Rectal smooth muscle tissue (tissue), 1 donor: ENCODE results near the gene TARS3.
"Not testable (repeated sequence)": the region's sequence is repeated elsewhere in the genome, so short reads cannot be mapped to it uniquely, and the experiment has no call there.

ENCODE experiments used
- H3K27ac ChIP-seq: one replicate; pipeline ENCODE4 v1.7.0; 2013; ENCODE audit warnings: low read depth, low read length, inconsistent platforms
- H3K27me3 ChIP-seq: one replicate; pipeline ENCODE4 v1.7.0; 2013; ENCODE audit warnings: low read length; ENCODE audit not compliant: control insufficient read depth, insufficient read depth
- H3K36me3 ChIP-seq: one replicate; pipeline ENCODE4 v1.7.0; 2013; ENCODE audit warnings: low read length; ENCODE audit not compliant: control insufficient read depth, insufficient read depth
- H3K4me1 ChIP-seq: one replicate; pipeline ENCODE4 v1.7.0; 2013; ENCODE audit warnings: low read length; ENCODE audit not compliant: control insufficient read depth, insufficient read depth
- H3K4me3 ChIP-seq: one replicate; pipeline ENCODE4 v1.7.0; 2013; ENCODE audit warnings: low read length
- H3K9ac ChIP-seq: one replicate; pipeline ENCODE4 v1.7.0; 2013; ENCODE audit warnings: low read length

TARS3 gene

GRCh38 chr15:101723874-101724674 lies at the start of gene TARS3:
TARS3 (minus strand) TSS chr15:101724473; CDS start chr15:101724387, 86 bp downstream.
- H3K4me1 ChIP-seq: peaks cover 7% of the 10 kb centered on the region
- H3K4me3 ChIP-seq: peak within 1 kb of the TSS; percentile 96
- no peaks in the 10 kb centered on the region for H3K27me3 ChIP-seq
- H3K36me3 ChIP-seq: peaks cover 6% of the 10 kb centered on the region
- H3K9ac ChIP-seq: peak within 1 kb of the TSS; percentile 83
- peak within 1 kb of the TSS; percentile 85 for H3K27ac ChIP-seq

GRCh38 chr15:101773496-101774100 lies 49.3 kb upstream of the TARS3 start:
- Histone ChIP-seq H3K4me1 (no peaks in the 10 kb centered on the region), H3K27ac (no peak overlapping the region), H3K27me3 (no peaks in the 10 kb centered on the region), H3K36me3 (no peaks in the 10 kb centered on the region), H3K9ac (no peak overlapping the region), H3K4me3 (no peak overlapping the region)

GRCh38 chr15:101772921-101773320 lies 48.6 kb upstream of the TARS3 start:
- no peak overlapping the region for H3K4me3 ChIP-seq

GRCh38 chr15:101767083-101767640 lies 42.9 kb upstream of the TARS3 start:
- H3K36me3 ChIP-seq: not testable (repeated sequence)

More at GRCh38 chr15:101772921-101773320, 48.6 kb upstream of the TARS3 start:
- no peak overlapping the region for H3K27ac ChIP-seq
- no peaks in the 10 kb centered on the region for H3K4me1 ChIP-seq
- no peak overlapping the region for H3K9ac ChIP-seq
- no peaks in the 10 kb centered on the region for H3K36me3 ChIP-seq
- no peaks in the 10 kb centered on the region for H3K27me3 ChIP-seq

GRCh38 chr15:101765772-101766456 lies 41.6 kb upstream of the TARS3 start:
- no peak overlapping the region for H3K9ac ChIP-seq
- no peak overlapping the region for H3K27ac ChIP-seq
- no peaks in the 10 kb centered on the region for H3K27me3 ChIP-seq
- H3K4me3 ChIP-seq: no peak overlapping the region
- no peaks in the 10 kb centered on the region for H3K36me3 ChIP-seq
- no peaks in the 10 kb centered on the region for H3K4me1 ChIP-seq

More at GRCh38 chr15:101767083-101767640, 42.9 kb upstream of the TARS3 start:
- not testable (repeated sequence) for H3K4me1 ChIP-seq, H3K4me3 ChIP-seq, H3K27me3 ChIP-seq, H3K27ac ChIP-seq, H3K9ac ChIP-seq

- not testable (repeated sequence) for H3K4me1 ChIP-seq, H3K27ac ChIP-seq, H3K4me3 ChIP-seq, H3K36me3 ChIP-seq, H3K27me3 ChIP-seq, H3K9ac ChIP-seq
Measured at GRCh38 chr15:101765340-101765671, 41.0 kb upstream of the TARS3 start.

- not testable (repeated sequence) for H3K9ac ChIP-seq, H3K27ac ChIP-seq, H3K36me3 ChIP-seq, H3K4me1 ChIP-seq, H3K4me3 ChIP-seq, H3K27me3 ChIP-seq
Measured at GRCh38 chr15:101764669-101765339, 40.5 kb upstream of the TARS3 start.

GRCh38 chr15:101746716-101747082 lies 22.4 kb upstream of the TARS3 start:
- not testable (repeated sequence) for H3K4me3 ChIP-seq, H3K9ac ChIP-seq, H3K27ac ChIP-seq, H3K36me3 ChIP-seq, H3K4me1 ChIP-seq, H3K27me3 ChIP-seq

GRCh38 chr15:101734837-101735236 lies 10.6 kb upstream of the TARS3 start:
- H3K36me3 ChIP-seq, H3K4me3 ChIP-seq, H3K27me3 ChIP-seq, H3K4me1 ChIP-seq, H3K9ac ChIP-seq, H3K27ac ChIP-seq: not testable (repeated sequence)

GRCh38 chr15:101733545-101733944 lies 9.3 kb upstream of the TARS3 start:
- no peaks in the 10 kb centered on the region for H3K27me3 ChIP-seq
- H3K9ac ChIP-seq: no peak overlapping the region
- no peaks in the 10 kb centered on the region for H3K36me3 ChIP-seq
- no peak overlapping the region for H3K27ac ChIP-seq
- no peak overlapping the region for H3K4me3 ChIP-seq
- no peaks in the 10 kb centered on the region for H3K4me1 ChIP-seq

- Histone ChIP-seq H3K4me1 (no peaks in the 10 kb centered on the region), H3K36me3 (no peaks in the 10 kb centered on the region), H3K27me3 (no peaks in the 10 kb centered on the region), H3K27ac (no peak overlapping the region), H3K4me3 (no peak overlapping the region), H3K9ac (no peak overlapping the region)
Measured at GRCh38 chr15:101732772-101733171, 8.5 kb upstream of the TARS3 start.

DNA sequence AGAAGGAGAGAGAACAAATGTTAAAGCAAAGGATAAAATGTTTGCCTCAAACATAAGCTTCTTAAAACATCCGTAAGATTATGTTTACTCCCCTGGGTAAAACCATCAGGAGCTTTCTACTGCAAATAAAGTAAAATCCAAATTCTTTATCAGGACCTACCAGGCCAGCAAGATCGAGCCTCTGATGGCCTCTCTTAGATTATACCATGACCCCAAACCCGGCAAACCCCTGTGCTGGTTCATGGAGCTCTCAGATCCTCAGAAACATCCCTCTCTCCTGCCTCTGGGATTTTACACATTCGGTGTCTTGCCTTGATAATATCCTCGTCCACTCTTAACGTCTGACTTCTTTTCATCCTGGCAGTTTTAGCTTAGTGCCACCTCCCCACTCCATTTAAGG lies 7.5 kb upstream of the TARS3 start:
- Histone ChIP-seq H3K4me3 (no peak overlapping the region), H3K36me3 (no peaks in the 10 kb centered on the region), H3K9ac (no peak overlapping the region), H3K27ac (no peak overlapping the region), H3K4me1 (no peaks in the 10 kb centered on the region), H3K27me3 (no peaks in the 10 kb centered on the region)
